NCI-H1694 (cell line): ENCODE measurements around the gene MGAT5.

Experiments used
- DNase-seq: peaks from one replicate; lab custom pipeline; 2025; lab: John Stamatoyannopoulos, UW

The MGAT5 gene

DNA sequence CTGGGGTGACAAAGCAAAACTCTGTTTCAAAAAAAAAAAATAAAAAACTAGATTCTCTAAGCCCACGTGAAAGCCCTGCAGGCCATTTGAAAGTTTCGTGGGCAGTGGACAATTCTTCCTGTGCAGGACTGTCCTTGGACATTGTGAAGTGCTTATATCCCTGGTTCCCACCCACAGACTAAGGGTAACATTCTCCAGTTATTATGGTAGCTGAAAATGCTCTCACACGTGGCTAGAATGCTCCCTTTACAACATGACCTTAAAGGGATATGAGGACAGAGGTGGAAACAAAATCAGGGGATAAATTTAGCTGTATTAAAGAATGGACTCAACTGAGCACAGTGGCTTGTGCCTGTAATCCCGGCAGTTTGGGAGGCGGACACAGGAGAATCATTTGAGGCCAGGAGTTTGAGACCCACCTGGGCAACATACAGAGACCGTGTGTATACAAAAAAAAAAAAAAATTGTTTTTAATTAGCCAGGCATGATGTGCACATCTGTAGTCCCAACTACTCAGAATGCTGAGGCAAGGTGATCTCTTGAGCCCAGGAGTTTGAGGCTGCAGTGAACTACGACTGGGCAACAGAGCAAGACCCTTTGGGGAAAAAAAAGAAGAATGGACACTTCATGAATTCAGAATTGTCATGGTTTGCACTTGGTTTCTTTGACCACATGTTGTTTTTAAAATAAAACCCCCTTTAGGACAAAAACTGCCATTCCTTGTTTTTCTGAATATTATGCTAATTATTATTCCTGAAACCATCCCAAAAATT is 167.9 kb downstream of the MGAT5 start:
- DNase-seq: no peak

DNA sequence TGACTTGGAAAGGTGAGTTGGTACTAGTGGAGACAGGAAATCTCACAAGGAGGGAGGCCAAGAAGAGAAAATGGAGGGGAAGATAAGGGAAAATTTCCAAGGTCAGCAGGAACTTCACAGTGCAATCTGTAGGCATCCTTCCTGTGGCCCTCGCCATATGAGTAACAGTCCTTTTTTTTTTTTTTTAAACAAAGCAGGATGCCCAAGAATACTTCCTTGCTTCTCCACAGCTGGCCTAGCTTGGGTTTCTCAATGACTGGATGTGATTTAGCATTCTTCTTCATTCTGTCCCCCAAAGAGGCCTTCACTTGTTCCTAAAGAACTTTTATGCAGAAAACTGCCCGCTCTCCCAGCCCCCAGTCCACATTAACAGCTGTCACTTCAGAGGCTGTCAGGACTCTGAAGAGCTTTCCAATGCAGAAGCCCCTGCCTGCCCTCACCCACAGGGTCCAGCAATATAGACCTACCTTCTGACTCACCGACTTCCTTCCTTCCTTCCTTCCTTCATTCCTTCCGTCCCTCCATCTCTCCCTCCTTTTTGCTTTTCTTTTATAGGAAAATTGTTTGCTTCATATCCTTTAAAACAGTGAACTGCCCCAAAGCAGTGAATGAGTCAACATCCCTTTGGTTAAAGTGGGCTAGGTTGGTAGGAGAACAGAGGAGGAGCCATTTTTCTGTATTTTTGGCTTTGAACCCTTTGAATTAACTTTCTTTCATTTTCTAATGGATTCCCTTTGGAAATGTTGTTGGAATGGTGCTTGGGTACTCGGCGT is 172.0 kb downstream of the MGAT5 start:
- no peak for DNase-seq

DNA sequence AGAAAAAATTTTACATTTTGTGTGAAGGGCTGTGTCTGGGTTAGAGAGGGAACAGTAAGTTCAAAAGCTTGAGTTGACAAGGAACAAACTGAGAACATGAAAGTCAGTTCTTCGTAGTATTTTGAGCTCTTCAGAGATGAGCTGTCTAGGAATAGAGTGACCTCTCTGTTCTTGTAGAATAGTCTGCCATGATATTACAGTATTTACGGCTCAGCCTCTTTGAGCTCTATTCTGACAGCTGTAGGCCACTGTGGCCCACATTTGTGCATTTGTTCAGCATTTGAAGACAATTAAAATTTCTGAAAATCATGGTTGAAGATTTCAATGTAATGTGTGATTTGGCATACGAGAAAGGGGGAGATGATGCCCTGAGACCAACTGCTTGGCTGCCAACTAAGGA is 172.8 kb downstream of the MGAT5 start:
- DNase-seq: no peak

DNA sequence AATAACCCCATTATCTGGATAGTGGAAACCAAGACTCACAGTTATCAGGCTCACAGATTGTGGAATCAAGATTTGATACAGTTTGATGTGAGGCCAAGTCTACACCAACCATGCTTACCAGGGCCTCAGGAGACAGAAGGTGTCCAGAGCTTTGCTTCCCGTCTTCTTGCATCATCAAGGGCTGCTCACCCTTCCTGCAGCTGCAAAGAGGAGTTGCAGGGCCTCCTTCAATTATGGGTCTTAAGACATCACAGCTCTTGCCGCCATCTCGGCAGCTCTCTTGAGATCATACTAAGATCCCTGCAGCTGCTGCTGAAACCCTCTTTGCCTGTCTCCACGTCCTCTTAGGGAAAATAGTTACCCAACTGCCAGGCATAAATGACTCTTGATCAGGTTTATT is 176.0 kb downstream of the MGAT5 start:
- no peak for DNase-seq

DNA sequence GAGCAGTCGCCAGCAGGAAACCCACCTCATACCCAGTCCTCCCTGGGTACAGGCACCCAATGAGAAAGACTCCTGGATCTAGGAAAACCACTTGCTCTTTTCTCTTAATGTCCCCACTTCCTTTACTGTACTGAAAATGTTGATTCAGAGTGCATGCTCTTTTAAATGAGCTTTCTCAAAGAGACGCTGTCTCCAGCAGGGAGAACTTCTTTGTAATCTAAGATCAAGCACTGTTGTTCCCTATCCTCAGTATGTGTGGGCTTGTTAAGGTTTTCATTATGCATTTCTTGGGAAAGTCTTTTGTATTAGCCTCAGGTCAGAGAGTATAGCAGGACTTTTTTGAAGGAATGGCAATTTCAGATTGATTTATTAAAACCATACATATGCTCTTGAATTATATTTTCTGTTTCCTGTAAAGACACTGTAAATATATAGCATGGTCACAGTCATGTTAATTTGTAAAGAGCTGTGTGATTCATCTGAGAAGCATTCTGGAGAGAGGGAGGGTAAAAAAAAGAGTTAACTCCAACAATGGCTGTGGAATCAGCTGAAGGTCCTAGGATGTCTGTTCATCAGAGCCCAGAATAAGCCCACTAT is 178.1 kb downstream of the MGAT5 start:
- DNase-seq: no peak

DNA sequence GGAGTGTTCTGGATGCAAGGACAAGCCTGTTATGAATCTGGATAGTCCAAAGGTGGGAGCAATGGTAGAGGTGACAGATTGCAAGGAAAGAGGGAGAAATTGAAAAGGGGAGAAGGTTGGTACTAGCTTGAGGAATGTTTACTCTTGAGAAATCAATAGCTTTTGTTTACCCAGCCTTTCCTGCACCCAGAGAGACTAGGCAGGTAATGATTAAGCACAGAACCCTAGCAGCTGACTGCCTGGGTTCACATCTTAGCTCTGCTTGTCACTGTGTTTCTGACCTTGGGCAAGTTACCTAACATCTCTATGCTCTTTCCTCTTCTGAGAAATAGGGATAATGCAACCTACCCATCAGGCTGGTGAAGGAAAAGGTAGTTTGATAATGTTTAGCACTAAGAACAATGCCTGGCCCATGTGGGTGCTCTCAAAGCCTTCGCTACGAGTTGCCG is 178.6 kb downstream of the MGAT5 start:
- no peak for DNase-seq

DNA sequence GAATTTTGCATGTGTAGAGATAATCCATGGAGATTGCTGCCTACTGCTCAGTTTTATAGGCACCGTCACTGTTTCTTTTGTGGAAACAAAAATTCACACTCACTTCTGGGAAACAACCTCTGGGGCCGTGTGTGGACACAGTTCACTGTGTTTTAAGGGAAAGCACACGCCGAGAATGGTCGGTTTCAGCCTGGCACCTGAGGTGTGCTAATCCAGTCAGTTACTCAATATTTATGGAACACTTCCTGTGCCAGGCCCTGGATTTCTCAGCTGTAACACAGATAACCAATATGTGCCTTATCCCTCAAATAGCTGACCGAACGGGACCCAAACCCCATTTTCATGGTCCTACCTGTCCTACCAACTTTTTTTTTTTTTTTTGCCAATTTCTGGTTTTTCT is 179.6 kb downstream of the MGAT5 start:
- no peak for DNase-seq

DNA sequence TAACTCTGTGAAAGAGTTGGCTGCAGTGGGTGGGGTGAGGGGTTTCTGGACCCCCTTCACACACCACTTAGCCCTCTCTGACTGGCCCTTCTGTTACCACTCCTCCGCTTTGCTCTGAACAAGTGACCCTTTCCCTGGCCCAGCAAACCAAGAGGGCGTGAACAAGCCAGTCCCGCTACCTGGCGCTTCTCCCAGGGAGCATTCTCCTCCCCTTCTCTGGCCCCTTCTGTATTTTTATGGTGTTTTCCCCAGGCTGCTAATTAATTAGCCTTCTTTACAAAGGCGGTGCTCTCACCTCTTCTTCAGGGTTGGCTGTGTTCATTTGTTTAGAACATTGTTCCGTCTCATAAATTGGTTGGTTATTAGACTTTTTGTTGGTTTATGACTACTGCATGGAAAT is 180.1 kb downstream of the MGAT5 start:
- DNase-seq: no peak

DNA sequence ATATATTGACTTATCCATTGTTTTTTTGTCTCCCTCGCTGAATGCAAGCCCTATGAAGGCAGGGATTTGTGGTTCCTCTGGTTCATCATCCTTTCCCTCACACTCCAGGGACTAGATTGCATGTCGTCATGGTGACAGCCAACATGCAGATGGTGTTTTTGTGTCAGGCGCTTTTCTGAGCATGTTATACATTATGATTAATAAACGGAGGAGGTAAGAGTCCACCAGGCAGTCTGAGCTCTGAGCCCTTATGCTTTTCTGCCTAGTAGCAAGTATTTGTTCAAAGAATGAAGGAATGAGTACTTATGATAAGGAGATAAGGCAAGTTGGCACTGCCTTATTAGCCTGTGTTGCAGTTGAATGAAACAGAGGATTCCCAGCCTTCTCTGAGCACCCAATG is 181.6 kb downstream of the MGAT5 start:
- DNase-seq: no peak

DNA sequence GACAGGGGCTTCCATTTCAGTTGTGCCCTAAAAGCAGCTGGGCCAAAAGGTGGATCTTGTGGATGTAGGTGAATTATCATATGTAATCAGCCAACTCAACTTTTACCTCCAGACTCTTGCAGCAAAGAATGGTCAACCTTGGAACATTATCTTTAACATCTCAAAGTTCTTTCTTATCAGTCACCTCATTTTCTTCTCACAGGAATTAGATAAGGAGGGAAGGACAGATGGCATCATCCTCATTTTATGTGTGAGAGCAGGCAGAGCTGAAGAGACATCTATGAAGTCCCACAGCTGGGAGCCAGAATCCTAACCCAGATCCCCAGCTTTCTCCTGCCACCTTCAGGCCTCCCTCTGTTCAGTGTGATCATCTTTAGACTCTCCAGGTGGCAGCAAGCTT is 182.1 kb downstream of the MGAT5 start:
- DNase-seq: no peak

DNA sequence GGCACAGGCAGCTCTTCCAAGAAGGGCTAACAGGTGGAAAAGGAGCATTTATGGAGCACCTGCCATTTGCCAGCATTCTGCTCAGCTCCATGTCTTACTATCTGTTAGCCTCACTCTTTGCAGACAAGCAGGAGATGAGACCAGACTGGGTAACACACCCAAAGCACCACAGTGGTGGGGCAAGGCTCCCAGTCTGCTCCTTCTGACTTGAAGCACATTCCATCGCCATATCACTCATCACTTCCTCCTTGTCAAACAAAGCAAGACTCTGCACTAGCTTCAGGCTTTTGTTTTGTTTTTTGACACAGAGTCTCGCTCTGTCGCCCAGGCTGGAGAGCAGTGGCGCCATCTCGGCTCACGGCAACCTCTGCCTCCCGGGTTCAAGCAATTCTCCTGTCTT is 182.8 kb downstream of the MGAT5 start:
- DNase-seq: no peak

DNA sequence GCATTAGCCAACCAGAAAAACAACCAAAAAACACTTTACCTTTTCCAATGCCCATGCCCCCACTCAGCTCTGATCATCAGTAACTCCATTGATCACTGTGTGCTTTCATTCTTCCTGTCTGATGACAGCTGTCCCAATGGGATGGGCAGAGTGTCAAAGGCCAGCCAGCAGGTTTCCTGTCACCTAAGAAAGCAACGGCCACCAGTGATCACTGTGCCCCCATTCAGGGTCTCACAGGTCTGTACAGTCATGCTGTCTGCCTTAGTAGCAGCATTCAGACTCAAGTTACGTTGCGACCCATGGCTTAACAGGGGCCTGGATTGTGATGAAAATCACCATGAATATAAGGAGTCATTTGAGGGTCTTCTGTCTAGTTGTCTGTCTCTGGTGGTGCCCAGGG is 184.5 kb downstream of the MGAT5 start:
- DNase-seq: no peak

DNA sequence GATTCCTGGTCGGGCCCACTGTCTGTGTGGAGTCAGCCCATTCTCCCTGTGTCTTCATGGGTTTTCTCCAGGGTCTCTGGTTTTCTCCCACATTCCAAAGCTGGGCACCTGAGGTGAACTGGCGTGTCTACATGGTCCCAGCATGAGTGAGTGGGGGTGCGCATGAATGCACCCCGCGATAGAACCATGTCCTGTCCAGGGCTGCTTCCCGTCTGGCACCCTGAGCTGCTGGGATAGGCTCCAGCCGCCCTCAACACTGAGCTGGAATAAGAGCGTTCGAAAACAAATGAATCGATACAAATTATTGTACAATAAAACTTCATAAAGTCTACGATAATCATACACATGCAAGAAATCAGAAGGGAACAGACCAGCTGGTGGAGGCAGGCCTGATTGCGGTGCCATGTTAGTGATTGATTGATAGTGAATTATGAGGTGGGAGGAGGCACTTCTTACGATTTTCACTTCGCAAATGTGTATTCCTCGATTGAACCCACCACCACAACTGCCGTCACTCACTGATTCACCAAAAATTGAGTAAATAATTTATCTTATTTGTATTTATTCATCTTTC is 186.6 kb downstream of the MGAT5 start:
- no peak for DNase-seq

DNA sequence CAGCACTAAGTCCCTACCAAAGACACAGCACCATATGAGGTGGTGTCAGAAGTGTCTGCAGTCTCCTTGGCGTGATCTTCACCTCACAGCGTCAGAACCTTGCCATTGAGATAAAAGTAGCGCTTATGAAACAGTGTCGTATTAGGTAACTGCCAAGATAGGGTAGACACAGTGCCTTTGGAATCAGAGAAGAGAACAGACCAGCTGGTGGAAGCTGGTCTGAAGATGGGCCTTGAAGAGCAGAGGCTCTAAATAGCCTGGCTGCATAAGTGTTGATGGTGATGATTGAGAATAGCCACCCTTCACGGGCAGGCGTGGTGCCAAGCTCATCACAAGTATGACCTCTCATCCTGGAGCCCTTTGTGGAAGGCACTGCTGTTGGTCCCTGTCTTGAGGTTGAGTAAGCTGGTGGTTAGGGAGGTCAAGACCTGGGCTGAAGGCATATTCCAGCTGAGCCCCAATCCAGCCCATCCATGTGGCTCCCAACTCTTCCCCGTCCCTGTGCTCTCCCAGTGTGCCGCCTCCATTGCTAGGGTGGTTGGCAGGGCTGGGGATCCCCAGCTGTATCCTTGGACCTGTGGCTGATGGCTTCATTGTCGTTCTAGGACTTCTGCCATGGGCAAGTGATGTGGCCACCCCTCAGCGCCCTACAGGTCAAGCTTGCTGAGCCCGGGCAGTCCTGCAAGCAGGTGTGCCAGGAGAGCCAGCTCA is 187.4 kb downstream of the MGAT5 start:
- DNase-seq: no peak

DNA sequence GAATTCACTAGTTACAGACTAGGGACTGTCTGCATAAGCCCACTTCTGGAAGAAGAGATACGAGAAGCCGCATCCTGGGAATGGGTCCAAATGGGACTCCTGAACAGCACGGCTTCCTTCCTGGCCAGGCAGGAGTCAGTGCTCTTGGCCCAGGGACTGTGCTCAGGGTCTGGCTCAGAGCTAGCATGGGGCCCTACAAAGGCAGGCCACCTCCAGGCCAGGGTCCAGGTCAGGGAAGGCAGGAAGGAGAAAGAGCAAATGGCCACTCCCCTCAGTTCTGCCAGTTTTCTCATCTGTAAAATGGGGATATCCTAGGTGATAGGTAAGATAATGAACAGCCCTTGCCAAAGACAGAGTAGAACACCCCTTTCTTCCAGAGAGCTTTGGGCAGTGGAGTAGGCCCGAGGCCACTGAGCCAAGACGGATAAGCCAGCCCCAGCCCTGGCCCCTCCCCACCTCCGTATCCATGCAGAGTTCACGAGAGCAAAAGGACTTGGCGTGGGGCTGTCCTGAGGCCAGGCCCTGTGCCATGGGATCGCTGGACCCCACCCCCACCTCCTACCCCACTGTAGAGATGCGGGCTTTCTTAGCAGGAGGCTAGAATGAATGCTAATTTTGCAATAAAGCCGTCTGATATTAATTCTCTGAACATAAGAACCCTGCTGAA is 190.1 kb downstream of the MGAT5 start:
- DNase-seq: no peak

DNA sequence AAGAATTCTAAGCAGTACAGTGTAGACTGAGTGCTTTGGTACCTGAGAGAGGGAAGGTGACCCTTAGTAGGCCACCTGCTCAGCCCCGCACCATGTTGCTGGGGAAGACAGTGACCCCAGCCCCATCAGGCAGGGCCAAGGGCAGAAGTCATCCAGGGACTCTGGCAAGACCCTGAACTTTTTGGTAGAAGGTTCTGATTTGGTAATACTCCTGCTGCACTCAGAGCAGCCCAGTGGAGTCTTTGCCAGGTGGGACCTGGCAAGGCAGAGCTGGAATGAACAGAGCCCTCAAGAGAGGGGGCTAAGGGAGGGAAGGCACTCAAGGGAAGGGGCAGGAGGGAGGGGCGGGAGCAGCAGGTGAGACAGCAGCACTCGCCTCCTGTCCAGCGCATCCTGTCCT is 191.2 kb downstream of the MGAT5 start:
- no peak for DNase-seq

DNA sequence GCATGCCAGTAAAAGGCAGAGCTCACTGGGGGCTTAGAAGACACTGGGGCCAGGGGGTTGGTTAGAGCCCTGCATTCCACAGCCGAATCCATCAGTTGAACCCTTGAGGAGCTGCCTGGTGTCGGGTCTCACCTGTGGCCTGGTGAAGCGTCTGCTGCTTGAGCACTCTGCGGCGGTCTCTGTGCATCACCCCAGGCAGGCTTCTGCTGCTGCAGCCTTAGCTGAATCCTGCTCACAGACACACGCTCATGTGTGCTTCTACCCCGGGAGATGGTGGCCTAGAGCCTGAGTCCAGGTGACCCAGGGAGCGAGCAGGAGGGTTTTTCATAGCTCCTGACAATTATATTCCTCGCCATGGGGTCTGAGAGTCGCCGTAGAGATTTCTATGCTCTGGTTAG is 192.1 kb downstream of the MGAT5 start:
- no peak for DNase-seq

DNA sequence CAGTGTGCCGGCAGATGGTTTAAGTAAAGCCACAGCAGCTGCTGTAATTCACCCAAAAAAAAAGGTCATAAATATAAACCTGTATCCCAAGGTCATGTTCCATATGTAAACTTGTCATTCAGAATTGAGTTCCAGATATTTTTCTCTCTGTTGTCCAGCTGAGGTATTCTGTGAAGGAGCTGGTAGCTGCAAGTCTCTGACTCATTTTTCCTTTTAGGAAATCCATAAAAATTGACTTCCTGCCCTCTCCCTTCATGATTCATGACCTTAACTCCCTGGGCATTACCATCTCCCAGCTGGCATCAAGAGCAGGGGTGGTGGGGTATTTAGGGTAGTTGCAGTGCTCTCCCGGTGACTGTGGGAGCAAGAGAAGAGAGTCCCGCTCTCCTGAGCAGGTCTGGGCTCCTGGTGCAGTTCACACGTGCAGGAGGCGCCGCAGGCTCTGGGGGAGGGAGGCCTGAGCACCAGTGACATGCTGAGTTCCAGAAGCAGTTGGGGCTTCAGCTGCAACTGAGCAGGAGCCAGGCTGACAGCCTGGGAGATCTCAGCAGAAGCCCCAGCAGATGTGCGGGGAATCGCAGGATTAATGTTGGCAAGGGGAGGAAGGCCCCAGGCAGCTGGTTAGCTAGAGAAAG is 192.6 kb downstream of the MGAT5 start:
- peak; percentile 95 for DNase-seq

DNA sequence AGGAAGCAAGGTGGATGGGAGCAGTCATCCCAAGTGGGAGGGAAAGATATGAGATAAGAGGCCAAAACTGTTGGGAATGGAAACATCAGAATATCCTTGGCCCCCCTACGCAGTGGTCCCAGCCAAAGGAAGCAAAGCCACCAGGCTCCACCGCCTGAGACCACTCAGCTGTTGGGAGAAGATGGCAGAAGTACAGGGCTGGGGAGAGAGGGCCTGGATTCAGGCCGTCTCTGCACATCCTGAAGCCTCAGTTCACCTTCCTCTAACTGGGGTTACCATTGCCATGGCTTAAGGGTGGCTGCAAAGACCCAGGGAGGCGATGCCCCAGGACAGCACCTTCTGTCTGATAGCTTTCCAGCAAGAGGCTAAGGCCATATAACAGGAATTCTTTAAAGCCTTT is 193.8 kb downstream of the MGAT5 start:
- no peak for DNase-seq

DNA sequence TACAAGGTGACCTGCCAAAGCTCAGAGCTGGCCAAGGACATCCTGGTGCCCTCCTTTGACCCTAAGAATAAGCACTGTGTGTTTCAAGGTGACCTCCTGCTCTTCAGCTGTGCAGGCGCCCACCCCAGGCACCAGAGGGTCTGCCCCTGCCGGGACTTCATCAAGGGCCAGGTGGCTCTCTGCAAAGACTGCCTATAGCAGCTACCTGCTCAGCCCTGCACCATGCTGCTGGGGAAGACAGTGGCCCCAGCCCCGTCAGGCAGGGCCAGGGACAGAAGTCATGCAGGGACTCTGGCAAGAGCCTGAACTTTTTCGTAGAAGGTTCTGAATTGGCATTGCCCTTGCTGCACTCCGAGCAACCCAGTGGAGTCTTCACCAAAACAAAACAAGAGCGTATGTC is 194.8 kb downstream of the MGAT5 start:
- no peak for DNase-seq

DNA sequence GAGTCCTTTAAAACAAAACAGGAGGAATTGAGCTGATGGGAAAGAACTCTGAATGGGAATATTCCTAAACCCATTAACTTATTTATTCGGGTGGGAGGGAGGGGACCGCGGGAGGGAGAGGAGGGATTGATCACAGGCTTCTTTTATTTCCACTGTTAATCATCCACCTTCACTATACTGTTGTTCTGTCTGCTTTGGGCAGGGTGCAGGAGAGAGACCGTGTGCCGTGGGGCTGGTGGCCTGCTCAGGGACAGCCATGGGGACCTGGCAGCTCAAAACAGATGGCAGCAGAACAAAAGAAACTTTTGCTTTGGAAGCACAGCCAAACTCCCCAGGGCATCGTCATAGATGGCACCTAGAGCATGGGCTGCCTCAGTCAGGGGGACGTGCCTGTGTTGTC is 195.3 kb downstream of the MGAT5 start:
- no peak for DNase-seq
